ENCODE measurements around the gene ACTG2. TPM values are rescaled to one million over a fixed set of nuclear protein-coding genes. Genes with fewer than 3 reads are reported as not detected.
A peak's percentile ranks its signal among the peaks of the same experiment; 100 is the strongest.

Gene ACTG2
- total and polyA plus RNA-seq, 8 donors: 29.8 to 156 (median 58.3) TPM

GRCh38 chr2:73926493-73927327 lies 33.9 kb downstream of the ACTG2 start, which contains the start of gene DGUOK:
Gene DGUOK (plus strand): TSS chr2:73926880. CDS start chr2:73926911, 31 bp downstream.
- intact Hi-C loops (cut with DNase I): loop anchor here in 1 of 2 donors (10.0 kb wide), 1 partner anchor 58 kb away; the partner anchor contains the start of gene TET3
- peak; percentile 96 to 100 (median 99) for DNase-seq
- Histone ChIP-seq H3K4me1 (peaks cover 15 to 64% of the 10 kb centered on the region in 2 donors), H3K27me3 (no peaks in the 10 kb centered on the region), H3K27ac (peak within 1 kb of the TSS; percentile 96 to 97), H3K4me3 (peak within 1 kb of the TSS; percentile 57 to 77), H3K9me3 (no peaks in the 10 kb centered on the region), H3K36me3 (no peaks in the 10 kb centered on the region)
- ATAC-seq: peak; percentile 99
- no peak for TF ChIP-seq CTCF (IDR thresholded peaks at IDR 0.05)

- DNase-seq (no peak), ATAC-seq (no peak)
- H3K9me3 ChIP-seq: no peaks in the 10 kb centered on the region
- H3K4me1 ChIP-seq: peaks cover 15 to 70% of the 10 kb centered on the region in 2 donors
- H3K36me3 ChIP-seq: peaks cover 0 to 1% of the 10 kb centered on the region in 2 donors
- intact Hi-C loops (cut with DNase I): loop anchor here in 1 of 2 donors (10.0 kb wide), 1 partner anchor 57 kb away; the partner anchor contains the start of gene TET3
- H3K27me3 ChIP-seq: no peaks in the 10 kb centered on the region
- H3K4me3 ChIP-seq: peak overlapping the region; percentile 57 to 77
- peak overlapping the region; percentile 96 to 97 for H3K27ac ChIP-seq
- TF ChIP-seq CTCF (IDR thresholded peaks at IDR 0.05): no peak
These were observed 34.5 kb downstream of the ACTG2 start for GRCh38 chr2:73927344-73927743.

- Histone ChIP-seq H3K27me3 (no peaks in the 10 kb centered on the region), H3K36me3 (peaks cover 0 to 13% of the 10 kb centered on the region in 2 donors), H3K27ac (no peak overlapping the region), H3K4me3 (no peak overlapping the region), H3K9me3 (no peaks in the 10 kb centered on the region), H3K4me1 (peaks cover 15 to 85% of the 10 kb centered on the region in 2 donors)
- no peak for TF ChIP-seq CTCF (IDR thresholded peaks at IDR 0.05)
- no peak for DNase-seq
- no peak for ATAC-seq
- intact Hi-C loops (cut with DNase I): loop anchor here in 1 of 2 donors (10.0 kb wide), 1 partner anchor 56 kb away; the partner anchor contains the start of gene TET3
These were observed 36.1 kb downstream of the ACTG2 start for GRCh38 chr2:73928963-73929347.

GRCh38 chr2:73930386-73930785 lies 37.6 kb downstream of the ACTG2 start:
- intact Hi-C loops (cut with DNase I): no loop called here
- no peak for DNase-seq
- TF ChIP-seq CTCF (IDR thresholded peaks at IDR 0.05): no peak
- ATAC-seq: no peak
- peaks cover 0 to 17% of the 10 kb centered on the region in 2 donors for H3K36me3 ChIP-seq
- no peak overlapping the region for H3K4me3 ChIP-seq
- H3K27ac ChIP-seq: no peak overlapping the region
- peaks cover 15 to 76% of the 10 kb centered on the region in 2 donors for H3K4me1 ChIP-seq
- no peaks in the 10 kb centered on the region for H3K9me3 ChIP-seq
- H3K27me3 ChIP-seq: no peaks in the 10 kb centered on the region

Measured in left lung (tissue), 10 donors.